ENCODE data around the gene TUBGCP5.
"Not testable (repeated sequence)": the region's sequence is repeated elsewhere in the genome, so short reads cannot be mapped to it uniquely, and the experiment has no call there.

The TUBGCP5 gene

DNA sequence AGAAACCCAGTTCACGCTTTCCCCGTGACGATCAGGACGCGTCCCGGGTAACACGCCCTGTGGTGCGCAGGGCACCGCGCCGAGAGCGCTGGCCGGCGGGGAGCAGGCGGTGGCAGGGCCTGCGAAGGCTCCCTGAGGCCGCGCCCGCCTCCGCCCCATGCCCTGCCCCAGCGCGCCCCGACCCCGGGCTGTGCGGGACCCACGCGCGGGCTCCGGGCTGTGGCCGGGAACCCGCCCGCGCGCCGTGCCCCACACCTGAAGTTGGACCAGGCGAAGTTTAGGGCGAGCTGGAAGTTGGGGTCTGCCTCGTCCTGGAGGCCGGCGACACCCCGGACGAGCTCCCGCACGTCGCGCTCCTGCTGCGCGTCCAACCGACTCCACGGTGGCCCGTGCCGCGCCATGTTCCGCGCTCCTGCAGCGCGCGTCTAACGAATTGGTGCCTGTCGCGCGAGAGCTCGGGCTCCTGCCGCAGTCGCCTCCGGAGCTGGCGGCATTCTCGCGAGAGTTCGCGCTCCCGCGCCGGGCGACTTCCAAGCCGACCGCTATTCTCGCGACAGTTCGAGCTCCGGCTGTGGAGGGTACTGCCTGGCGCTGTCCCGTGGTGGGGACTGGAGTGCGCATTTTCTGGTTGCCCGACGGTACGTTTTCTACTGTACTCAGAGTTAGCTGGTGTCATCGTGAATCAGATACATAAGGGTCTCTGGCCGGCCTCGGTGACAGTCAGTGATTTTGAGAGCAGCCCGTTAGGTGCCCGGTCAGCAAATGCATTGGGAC, at the start of gene TUBGCP5:
Gene TUBGCP5, minus strand, starts transcription at position 427 of the 774 bp plus-strand sequence. Its CDS starts 26 bp downstream, at position 401.
- peak; percentile 95 for DNase-seq

DNA sequence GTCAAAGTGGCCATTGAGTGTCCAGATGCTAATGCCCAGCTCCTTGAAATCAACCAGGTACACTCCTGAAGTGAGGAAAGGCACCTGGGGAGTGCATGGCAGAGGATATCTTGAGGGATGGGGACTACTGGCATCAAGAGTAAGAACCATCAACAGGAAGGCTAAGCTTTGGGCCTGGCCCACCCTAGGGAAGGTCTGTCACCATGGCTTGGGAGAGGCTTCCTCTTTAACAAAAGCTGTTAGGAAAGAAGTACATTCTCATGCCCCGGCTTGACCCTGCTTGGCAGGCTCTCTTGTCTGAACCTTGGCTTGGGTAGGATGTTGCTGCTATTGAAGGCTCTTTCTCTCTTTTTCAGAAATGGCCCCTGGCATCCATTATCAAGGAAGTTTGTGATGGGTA, 43.7 kb upstream of the TUBGCP5 start:
- no peak for DNase-seq

DNA sequence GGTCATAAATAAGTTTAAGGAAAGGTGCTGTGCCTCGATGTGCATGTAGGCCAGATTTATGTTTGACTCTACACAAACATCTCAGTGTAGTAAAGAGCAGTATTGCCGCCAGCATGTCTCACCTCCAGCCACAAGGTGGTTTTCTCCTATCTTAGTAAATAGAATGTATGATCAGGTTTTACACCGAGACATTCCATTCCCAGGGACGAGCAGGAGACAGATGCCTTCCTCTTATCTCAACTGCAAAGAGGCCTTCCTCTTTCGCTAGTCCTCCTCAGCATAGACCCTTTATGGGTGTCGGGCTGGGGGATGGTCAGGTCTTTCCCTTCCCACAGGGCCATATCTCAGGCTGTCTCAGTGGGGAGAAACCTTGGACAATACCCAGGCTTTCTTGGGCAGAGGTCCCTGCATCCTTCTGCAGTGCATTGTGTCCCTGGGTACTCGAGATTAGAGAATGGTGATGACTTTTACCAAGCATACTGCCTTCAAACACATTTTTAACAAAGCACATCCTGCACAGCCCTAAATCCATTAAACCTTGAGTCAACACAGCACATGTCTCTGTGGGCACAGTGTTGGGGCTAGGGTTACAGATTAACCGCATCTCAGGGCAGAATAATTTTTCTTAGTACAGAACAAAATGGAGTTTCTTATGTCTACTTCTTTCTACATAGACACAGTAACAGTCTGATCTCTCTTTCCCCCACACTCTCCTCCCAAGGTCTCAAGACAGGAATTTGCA, 42.8 kb upstream of the TUBGCP5 start:
- DNase-seq = not testable (repeated sequence)

DNA sequence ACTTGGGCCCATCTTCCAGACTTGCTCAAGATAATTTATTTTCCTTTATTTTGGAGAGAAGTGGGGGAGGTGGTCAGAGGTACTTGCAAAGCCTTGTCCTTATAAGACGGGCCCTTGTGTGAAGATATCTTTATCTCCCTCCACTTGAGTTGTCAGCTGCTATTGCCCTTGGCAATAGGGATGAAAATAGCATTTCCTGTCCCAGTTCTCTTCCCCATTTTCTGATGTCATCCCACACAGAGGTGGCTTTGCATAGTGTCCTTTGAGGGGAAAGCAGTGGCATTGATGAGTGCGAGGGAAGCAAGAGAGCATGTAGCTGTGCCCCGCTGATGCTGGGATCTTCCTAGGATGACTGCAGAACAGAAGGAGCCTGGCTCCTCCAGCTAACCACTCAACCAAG, 41.9 kb upstream of the TUBGCP5 start:
- DNase-seq = no peak

DNA sequence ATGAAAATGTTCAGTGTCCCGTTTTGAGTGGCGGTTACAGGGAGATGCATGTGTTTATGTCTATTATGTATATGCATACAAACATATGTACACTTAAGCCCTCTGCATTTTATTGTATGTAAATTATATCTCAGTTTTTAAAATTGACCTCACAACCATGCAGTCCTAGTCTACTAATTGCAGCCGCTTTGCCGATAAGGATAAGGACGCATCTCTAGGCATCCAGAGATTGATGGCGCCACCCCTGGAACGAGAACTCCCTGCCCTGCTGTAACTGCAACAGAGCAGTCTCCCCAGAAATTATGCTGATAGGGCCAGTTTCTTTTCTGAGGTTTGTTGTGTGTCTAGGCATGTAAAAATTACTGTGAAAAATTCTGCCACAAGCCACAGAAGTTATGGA, 40.4 kb upstream of the TUBGCP5 start:
- no peak for DNase-seq

DNA sequence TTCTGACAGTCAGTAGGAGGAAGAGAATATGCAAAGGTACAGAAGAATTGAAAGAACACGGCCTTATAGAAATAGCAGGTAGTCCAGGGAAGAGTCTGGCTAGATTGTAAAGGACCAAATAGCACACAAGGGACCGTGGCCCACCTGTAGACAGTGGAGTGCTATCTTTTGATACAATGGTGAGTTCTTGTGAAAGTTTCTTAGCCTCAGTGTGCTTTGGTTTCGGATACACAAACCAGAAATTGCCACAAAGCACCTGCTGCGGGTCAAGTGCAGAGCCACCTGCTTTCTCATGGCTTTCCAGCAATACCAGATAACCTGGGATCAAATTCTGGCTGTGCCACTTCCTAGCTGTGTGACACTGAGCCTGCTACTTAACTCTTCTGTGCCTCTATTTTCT, 36.6 kb upstream of the TUBGCP5 start:
- DNase-seq = no peak

DNA sequence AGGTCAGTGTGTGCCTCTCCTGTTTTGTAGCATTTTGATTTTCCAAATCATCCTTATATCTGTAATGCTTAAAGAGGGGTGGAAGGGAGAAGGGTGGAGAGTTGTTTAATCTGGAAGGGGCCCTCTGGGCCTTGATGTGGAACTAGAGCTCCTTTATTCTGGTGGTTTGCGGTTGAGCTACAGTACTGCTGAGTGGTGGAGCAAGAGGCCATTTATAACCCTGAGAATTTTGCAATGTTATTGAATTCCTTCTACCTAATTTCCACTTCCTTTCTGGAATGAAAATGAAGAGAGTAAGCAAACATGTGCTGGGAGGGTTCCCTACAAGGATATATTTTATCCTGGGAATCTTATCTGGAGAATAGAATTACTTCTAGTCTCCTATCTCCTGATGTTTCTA, 35.3 kb upstream of the TUBGCP5 start:
- DNase-seq = no peak

DNA sequence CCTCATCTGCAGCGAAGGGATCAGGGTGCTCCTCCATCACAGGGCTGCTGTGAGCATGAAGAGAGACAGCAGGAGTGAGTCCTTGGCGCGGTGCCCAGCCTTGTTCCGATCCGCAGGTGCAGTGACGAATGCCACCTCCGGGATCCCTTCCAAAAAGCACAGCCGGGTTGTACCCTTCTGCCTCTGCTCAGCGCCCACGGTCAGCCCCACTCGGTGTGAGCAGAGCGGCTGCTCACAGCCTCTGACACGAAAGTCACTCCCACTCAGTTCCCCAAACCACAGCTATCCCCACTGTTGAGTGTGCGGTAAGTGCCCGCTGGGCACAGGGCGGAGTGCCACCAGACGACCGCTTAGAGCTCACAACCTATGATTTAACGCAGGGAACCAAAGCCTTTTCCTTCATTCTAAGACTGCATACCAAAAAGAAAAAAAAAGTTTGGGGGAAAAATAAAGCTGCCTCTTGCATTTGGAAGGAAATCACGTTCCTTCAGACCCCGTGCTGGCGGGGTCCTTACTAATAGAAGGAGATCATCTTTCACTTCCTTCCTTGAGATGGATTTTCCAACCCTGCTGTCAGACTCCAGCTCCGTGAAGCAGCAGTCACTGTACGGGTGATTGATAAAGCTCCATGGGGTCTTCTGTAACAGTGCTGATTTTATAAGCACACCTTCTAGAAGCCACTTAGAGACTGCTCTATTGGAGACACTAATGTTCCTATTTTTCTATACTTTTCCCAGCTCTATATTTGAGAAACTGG, 34.7 kb upstream of the TUBGCP5 start:
- DNase-seq = peak; percentile 39

DNA sequence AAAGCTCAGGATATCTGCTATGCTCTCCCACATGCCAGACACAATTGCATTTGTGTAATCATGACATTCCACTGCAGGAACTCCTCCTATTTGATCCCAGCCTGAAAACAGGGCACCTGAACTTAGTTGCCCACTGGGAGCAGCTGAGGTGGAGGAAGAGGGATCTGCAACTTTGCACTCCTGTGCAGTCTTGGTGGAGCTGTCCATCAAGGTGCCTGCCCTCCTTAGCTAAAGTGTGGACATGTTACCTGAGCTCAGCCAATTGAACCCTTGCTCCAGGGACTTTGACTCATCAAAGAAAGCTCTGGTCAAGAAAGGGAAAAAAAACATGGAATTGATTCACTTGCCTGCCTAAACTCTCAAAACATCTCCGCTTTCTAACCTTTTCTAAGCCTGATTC, 33.3 kb upstream of the TUBGCP5 start:
- DNase-seq = no peak

DNA sequence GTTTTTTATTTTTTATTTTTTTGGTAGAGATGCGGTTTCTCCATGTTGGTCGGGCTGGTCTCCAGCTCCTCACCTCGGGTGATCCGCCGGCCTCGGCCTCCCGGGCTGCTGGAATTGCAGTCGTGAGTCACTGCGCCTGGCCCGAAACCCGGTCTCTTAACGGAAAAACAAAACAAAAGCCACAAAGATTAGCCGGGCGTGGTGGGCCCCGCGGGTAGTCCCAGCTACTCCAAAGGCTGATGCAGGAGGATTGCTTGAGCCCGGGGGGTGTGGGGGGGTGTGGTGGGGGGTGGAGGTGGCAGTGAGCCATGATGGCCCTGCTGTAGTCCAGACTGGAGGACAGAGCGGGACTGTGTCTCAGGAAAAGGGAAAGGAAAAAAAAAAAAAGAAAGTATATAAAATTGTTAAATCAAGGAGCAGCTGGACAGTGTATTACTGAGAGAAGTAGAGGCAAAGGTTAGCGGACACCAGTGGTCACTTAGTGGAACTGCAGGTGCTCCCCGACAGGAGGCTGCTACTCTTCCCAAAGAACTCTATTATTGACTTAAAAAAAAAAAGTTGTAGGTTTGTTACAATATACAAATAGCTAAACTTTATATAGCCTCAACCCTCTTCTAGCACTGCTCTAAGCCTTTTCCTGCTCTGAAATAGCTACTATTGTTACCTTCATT, 30.3 kb upstream of the TUBGCP5 start:
- DNase-seq = no peak

DNA sequence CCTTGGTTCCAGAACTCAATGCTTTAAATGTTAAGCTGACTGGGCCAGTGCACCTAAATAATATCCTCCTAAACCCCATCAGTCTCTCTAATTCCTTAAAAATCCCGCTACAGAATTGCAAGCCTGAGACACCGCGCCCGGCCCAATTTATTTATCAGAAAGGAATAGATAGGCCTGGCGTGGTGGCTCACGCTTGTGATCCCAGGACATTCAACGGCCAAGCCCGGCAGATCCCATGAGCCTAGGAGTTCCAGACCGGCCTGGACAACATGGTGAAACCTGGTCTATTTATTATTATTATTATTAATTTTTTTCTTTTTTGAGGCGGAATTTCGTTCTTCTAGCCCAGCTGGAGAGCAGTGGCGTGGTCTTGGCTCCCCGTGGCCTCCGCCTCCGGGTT, 28.0 kb upstream of the TUBGCP5 start:
- no peak for DNase-seq

DNA sequence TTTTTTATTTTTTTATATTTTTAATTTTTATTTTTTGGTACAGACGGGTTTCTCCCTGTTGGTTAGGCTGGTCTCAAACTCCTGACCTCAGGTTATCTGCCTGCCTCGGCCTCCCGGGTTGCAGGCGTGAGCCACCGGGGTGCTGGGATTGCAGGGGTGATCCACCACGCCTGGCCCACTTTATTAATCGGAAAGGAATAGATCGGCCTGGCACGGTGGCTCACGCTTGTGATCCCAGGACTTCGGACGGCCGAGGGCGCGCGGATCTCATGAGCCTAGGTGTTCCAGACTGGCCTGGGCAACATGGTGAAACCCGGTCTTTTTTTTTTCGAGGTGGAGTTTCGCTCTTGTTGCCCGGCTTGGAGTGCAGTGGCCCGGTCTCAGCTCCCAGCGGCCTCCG, 26.5 kb upstream of the TUBGCP5 start:
- no peak for DNase-seq

DNA sequence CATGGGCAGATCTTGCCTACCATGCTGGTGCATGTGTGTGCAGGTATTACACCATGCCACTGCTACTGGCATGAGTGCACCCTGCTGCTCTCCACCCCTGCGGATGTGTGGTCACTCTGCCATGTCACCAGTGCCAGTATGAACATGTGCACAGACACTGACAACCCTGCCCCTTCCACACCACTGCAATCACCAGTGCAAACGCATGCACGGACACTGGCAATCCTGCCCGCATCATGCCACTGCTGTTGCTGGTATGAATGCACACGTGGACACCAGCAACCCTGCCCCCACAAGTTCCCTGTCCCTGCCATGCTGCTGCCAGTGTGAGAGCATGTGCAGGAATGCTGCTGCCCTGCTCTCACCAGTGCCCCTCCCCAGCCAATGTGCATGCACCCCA, 24.8 kb upstream of the TUBGCP5 start:
- no peak for DNase-seq

DNA sequence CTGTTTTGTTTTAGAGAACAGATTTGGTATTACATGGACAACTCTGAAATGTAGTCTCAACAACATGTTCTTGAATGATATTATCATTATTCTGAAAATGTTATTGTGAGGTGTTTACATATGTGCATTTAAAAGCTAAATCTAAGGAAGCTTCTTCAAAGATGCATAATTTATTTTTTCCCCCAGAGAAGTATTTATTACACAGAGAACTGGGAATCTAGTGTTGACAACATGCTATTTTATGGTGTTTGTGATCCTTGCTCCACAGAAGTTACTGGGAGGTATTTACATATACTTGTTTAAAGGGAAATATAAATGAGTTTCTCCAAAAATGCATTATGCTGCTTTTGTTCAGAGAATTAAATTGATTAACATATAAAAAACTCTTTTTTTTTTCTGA, 18.3 kb upstream of the TUBGCP5 start:
- no peak for DNase-seq

DNA sequence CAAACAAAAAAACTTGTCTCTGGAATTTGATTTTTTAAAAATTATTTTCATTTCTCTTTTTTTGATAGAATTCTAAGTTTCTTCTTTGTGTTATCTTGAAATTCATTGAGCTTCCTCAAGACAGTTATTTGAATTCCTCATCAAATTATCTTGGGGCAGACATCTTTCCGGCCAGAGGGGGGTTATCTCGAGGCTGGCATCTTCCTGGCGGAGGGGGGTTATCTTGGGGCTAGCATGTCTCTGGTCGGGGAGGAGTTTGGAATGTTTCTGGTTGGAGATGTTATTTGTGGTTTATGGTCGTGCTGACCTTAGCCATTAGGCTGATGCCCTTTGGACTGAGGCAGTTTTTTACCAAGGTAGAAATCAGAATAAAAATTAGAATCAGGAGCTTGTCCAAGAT, 15.9 kb upstream of the TUBGCP5 start:
- no peak for DNase-seq

DNA sequence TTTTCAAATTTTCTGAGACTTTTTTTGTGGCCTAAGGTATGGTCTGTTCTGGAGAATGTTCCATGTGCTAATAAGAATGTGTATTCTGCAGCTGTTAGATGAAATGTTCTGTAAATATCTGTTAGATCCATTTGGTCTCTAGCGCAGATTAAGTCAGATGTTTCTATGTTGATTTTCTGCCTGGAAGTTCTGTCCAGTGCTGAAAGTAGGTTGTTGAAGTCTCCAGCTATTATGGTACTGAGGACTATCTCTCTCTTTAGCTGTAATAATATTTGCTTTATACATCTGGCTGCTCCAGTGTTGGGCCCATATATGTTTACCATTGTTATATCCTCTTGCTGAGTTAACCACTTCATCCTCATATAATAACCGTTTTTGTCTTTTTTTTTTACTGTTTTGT, 13.2 kb upstream of the TUBGCP5 start:
- DNase-seq = no peak

DNA sequence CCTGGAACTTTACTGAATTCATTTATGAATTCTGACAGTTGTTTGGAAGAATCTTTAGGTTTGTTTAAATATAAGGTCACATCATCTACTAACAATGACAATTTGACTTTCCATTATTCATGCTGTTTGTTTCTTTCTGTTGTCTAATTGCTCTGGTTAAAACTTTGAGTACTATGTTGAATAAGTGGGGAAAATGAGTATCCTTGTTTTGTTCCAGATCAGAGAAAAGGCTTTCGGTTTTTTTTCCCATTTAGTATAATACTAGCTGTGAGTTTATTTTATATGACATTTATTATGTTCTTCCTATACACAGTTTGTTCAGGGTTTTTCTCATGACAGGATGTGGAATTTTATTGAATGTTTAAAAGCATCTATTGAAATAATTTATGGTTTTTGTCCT, 11.3 kb upstream of the TUBGCP5 start:
- no peak for DNase-seq

DNA sequence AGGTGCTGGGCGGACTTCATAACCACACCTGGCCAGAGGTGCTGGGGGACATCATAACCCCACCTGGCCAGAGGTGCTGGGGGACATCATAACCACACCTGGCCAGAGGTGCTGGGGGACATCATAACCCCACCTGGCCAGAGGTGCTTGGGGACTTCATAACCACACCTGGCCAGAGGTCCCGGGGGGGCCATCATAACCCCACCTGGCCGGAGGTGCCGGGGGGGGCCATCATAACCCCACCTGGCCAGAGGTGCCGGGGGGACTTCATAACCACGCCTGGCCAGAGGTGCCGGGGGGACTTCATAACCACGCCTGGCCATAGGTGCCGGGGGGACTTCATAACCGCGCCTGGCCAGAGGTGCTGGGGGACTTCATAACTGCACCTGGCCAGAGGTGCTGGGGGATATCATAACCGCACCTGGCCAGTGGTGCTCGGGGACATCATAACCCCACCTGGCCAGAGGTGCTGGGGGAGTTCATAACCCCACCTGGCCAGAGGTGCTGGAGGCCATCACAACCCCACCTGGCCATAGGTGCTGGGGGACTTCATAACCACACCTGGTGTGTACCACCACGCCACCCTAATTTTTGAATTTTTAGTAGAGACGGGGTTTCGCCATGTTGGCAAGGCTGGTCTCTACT, 10.7 kb upstream of the TUBGCP5 start:
- DNase-seq = no peak

DNA sequence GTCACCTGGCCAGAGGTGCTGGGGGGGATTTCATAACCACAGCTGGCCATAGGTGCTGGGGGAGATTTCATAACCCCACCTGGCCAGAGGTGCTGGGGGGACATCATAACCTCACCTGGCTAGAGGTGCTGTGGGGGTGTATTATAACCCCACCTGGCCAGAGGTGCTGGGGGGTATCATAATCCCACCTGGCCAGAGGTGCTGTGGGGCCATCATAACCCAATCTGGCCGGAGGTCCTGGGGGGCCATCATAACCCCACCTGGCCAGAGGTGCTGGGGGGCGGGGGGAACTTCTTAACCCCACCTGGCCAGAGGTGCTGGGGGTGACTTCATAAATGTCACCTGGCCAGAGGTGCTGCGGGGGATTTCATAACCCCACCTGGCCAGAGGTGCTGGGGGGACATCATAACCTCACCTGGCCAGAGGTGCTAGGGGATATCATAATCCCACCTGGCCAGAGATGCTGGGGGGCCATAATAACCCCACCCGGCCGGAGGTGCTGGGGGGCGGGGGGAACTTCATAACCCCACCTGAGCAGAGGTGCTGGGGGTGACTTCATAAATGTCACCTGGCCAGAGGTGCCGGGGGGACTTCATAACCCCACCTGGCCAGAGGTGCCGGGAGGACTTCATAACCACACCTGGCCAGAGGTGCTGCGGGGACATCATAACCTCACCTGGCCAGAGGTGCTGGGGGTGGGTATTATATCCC, 9.4 kb upstream of the TUBGCP5 start:
- not testable (repeated sequence) for DNase-seq

DNA sequence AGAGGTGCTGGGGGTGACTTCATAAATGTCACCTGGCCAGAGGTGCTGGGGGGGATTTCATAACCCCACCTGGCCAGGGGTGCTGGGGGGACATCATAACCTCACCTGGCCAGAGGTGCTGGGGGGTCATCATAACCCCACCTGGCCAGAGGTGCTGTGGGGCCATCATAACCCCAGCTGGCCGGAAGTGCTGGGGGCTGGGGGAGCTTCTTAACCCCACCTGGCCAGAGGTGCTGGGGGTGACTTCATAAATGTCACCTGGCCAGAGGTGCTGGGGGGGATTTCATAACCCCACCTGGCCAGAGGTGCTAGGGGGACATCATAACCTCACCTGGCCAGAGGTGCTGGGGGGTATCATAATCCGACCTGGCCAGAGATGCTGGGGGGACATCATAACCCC, 4.6 kb upstream of the TUBGCP5 start:
- DNase-seq = not testable (repeated sequence)

DNA sequence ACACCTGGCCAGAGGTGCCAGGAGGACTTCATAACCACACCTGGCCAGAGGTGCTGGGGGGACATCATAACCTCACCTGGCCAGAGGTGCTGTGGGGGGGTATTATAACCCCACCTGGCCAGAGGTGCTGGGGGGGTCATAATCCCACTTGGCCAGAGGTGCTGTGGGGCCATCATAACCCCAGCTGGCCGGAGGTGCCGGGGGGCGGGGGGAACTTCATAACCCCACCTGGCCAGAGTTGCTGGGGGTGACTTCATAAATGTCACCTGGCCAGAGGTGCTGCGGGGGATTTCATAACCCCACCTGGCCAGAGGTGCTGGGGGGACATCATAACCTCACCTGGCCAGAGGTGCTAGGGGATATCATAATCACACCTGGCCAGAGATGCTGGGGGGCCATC, 4.2 kb upstream of the TUBGCP5 start:
- DNase-seq = not testable (repeated sequence)

DNA sequence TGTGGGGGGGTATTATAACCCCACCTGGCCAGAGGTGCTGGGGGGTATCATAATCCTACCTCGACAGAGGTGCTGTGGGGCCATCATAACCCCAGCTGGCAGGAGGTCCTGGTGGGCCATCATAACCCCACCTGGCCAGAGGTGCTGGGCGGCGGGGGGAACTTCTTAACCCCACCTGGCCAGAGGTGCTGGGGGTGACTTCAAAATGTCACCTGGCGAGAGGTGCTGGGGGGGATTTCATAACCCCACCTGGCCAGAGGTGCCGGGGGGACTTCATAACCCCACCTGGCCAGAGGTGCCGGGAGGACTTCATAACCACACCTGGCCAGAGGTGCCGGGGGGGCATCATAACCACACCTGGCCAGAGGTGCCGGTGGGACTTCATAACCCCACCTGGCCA, 2.4 kb upstream of the TUBGCP5 start:
- DNase-seq = not testable (repeated sequence)
